Mammary epithelial cell (primary cell): ENCODE data around the gene AKR7A3.

Source experiments
- EZH2 ChIP-seq: IDR thresholded peaks from 2 replicates; pipeline ENCODE4 v1.6.1; 2012; ENCODE audit warnings: low read length, inconsistent platforms, borderline replicate concordance
- TF ChIP-seq, protein P1 (sequence below), 2 donors: IDR thresholded peaks in 1 of 2; conservative IDR thresholded peaks in 1 of 2; 2 replicates each; pipeline ENCODE4 v1.5.1; 2011 to 2012; ENCODE audit warnings: inconsistent platforms in 2 of 2, low read length in 2 of 2, mild to moderate bottlenecking in 2 of 2, control low read depth in 1 of 2, low read depth in 1 of 2; ENCODE audit not compliant: insufficient read depth in 1 of 2; ENCODE audit errors: extremely low read depth in 1 of 2

DNA sequence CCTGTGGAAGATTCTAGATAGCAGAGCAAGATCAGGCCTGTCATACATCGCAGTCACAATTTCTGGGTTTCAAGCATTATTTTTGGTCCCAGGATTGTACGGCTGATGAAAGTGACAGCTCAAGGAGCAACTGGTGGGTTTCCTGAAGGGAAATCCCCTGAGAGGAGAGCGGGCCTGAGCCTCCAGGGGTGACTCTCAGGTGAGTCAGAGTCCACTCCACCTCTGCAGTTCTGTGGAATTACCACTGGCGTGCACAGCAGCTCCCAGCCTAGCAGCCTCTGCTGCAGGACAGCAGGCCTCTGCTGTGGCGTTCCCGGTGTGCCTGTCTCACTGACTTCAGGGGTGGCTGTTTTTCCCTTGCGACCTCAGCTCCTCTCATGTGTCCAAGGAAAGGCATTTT is 48.0 kb upstream of the AKR7A3 start:
- TF ChIP-seq, protein P1, sequence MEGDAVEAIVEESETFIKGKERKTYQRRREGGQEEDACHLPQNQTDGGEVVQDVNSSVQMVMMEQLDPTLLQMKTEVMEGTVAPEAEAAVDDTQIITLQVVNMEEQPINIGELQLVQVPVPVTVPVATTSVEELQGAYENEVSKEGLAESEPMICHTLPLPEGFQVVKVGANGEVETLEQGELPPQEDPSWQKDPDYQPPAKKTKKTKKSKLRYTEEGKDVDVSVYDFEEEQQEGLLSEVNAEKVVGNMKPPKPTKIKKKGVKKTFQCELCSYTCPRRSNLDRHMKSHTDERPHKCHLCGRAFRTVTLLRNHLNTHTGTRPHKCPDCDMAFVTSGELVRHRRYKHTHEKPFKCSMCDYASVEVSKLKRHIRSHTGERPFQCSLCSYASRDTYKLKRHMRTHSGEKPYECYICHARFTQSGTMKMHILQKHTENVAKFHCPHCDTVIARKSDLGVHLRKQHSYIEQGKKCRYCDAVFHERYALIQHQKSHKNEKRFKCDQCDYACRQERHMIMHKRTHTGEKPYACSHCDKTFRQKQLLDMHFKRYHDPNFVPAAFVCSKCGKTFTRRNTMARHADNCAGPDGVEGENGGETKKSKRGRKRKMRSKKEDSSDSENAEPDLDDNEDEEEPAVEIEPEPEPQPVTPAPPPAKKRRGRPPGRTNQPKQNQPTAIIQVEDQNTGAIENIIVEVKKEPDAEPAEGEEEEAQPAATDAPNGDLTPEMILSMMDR (conservative IDR thresholded peaks at IDR 0.05 in 1 of 2, IDR thresholded peaks at IDR 0.05 in 1 of 2; ENCODE audit: extremely low read depth in 1 of 2, insufficient read depth in 1 of 2, low read depth in 1 of 2, low read length in 2 of 2) = peak in 1 of 2 donors; percentile 4
- TF ChIP-seq EZH2 = no peak
